ENCODE measurements around the gene MAPK8. TPM values are rescaled to one million over a fixed set of nuclear protein-coding genes. Genes with fewer than 3 reads are reported as not detected.

The MAPK8 gene
- total RNA-seq, 4 donors from 2014 or later: 35.3 to 61.9 (median 42.5) TPM

DNA sequence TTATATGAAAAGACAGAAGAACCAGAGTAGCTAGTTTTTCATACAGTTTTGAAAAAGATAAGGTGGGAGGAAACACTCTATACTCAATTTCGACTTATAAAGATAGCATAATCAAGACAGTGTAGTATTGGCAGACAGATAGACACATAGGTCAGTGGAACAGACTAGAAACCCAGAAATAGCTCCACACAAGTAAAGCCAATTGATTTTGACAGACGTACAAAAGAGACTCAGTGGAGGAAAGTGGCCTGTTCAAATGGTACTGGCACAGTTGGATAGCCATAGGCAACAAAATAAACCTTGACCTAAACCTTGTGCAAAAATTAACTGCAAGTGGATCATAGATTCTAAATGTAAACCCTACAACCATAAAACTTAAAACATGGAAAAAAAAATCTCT lies 46.8 kb downstream of the MAPK8 start:
- TF ChIP-seq EP300 (IDR thresholded peaks at IDR 0.05): no peak
- no peak for TF ChIP-seq POLR2AphosphoS5 (IDR thresholded peaks at IDR 0.05)
- no peak for TF ChIP-seq CTCF (IDR thresholded peaks at IDR 0.05)
- no peak for TF ChIP-seq POLR2A (IDR thresholded peaks at IDR 0.05)

GRCh38 chr10:48357631-48358030 lies 51.2 kb downstream of the MAPK8 start:
- Histone ChIP-seq H3K4me3 (no peak overlapping the region), H3K27ac (no peak overlapping the region), H3K4me1 (peaks cover 4% of the 10 kb centered on the region), H3K9me3 (no peaks in the 10 kb centered on the region), H3K36me3 (no peaks in the 10 kb centered on the region), H3K27me3 (no peaks in the 10 kb centered on the region)
- no peak for TF ChIP-seq POLR2A (IDR thresholded peaks at IDR 0.05)
- TF ChIP-seq POLR2AphosphoS5 (IDR thresholded peaks at IDR 0.05): no peak
- TF ChIP-seq EP300 (IDR thresholded peaks at IDR 0.05): no peak
- TF ChIP-seq CTCF (IDR thresholded peaks at IDR 0.05): no peak
- DNase-seq (ENCODE audit: low spot score in 2 of 2): no peak
- 92% methylated on average over 5 of the region's 5 CpGs for WGBS

More for the DNA sequence above, 46.8 kb downstream of the MAPK8 start:
- H3K4me3 ChIP-seq: no peak overlapping the region
- H3K36me3 ChIP-seq: no peaks in the 10 kb centered on the region
- peaks cover 4% of the 10 kb centered on the region for H3K9me3 ChIP-seq
- WGBS: 88% methylated on average over 2 of the region's 2 CpGs
- DNase-seq (ENCODE audit: low spot score in 2 of 2): no peak
- no peaks in the 10 kb centered on the region for H3K27me3 ChIP-seq
- no peaks in the 10 kb centered on the region for H3K4me1 ChIP-seq
- no peak overlapping the region for H3K27ac ChIP-seq

GRCh38 chr10:48358162-48358561 lies 51.7 kb downstream of the MAPK8 start:
- Histone ChIP-seq H3K4me3 (no peak overlapping the region), H3K9me3 (no peaks in the 10 kb centered on the region), H3K36me3 (no peaks in the 10 kb centered on the region), H3K4me1 (peaks cover 4% of the 10 kb centered on the region), H3K27ac (no peak overlapping the region), H3K27me3 (no peaks in the 10 kb centered on the region)
- TF ChIP-seq CTCF (IDR thresholded peaks at IDR 0.05) (no peak), POLR2AphosphoS5 (IDR thresholded peaks at IDR 0.05) (no peak), POLR2A (IDR thresholded peaks at IDR 0.05) (no peak), EP300 (IDR thresholded peaks at IDR 0.05) (no peak)
- DNase-seq (ENCODE audit: low spot score in 2 of 2): no peak
- WGBS: 59% methylated on average over 1 of the region's 1 CpG

DNA sequence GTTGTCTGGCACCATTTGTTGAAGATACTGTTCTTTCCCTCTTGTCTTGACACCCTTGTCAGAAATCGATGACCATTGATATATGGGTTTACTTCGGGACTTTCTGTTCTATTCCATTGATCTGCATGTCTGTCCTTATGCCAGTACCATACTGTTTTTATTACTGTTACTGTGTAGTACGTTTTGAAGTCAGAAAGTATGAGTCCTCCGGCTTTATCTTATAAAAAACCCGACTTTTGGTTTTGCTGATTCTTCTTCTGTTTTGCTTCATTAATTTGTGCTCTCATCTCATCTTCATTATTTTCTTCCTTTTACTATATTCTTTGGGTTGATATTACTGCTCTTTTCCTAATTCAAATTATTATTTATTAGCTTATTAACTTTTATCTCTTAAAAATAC lies 52.4 kb downstream of the MAPK8 start:
- H3K36me3 ChIP-seq: no peaks in the 10 kb centered on the region
- no peaks in the 10 kb centered on the region for H3K9me3 ChIP-seq
- TF ChIP-seq POLR2A (IDR thresholded peaks at IDR 0.05) (no peak), CTCF (IDR thresholded peaks at IDR 0.05) (no peak), EP300 (IDR thresholded peaks at IDR 0.05) (no peak), POLR2AphosphoS5 (IDR thresholded peaks at IDR 0.05) (no peak)
- 90% methylated on average over 5 of the region's 5 CpGs for WGBS
- peaks cover 6% of the 10 kb centered on the region for H3K4me1 ChIP-seq
- no peak for DNase-seq (ENCODE audit: low spot score in 2 of 2)
- H3K4me3 ChIP-seq: no peak overlapping the region
- H3K27me3 ChIP-seq: no peaks in the 10 kb centered on the region
- H3K27ac ChIP-seq: no peak overlapping the region

- Histone ChIP-seq H3K27ac (no peak overlapping the region), H3K4me1 (peaks cover 24% of the 10 kb centered on the region)
Observed at GRCh38 chr10:48361176-48361575, 54.7 kb downstream of the MAPK8 start.

More at GRCh38 chr10:48361176-48361575, 54.7 kb downstream of the MAPK8 start:
- no peaks in the 10 kb centered on the region for H3K36me3 ChIP-seq
- H3K9me3 ChIP-seq: no peaks in the 10 kb centered on the region
- no peaks in the 10 kb centered on the region for H3K27me3 ChIP-seq
- 82% methylated on average over 2 of the region's 2 CpGs for WGBS
- DNase-seq (ENCODE audit: low spot score in 2 of 2): no peak
- H3K4me3 ChIP-seq: no peak overlapping the region
- TF ChIP-seq POLR2AphosphoS5 (IDR thresholded peaks at IDR 0.05): no peak
- TF ChIP-seq CTCF (IDR thresholded peaks at IDR 0.05): no peak
- TF ChIP-seq EP300 (IDR thresholded peaks at IDR 0.05): no peak

Data from suprapubic skin (tissue), 4 donors.